Kidney (tissue), 14 donors: Measurements from ENCODE around the gene HES4. TPM values are rescaled to one million over a fixed set of nuclear protein-coding genes. Genes with fewer than 3 reads are reported as not detected.

Experiments
- DNase-seq, 5 donors: peaks; one replicate each; pipeline ENCODE4 v3.0.0-alpha.2; 2013 to 2020
- FAIRE-seq: peaks from 2 replicates; lab custom pipeline; 2012; peaks lifted over from hg19 to GRCh38; lab: Jason Lieb, UNC
- H3K27ac ChIP-seq, 2 donors: one replicate each; pipeline ENCODE4 v1.7.0; 2013; ENCODE audit warnings: low read depth in 2 of 2, low read length in 2 of 2, inconsistent platforms in 1 of 2
- H3K27me3 ChIP-seq: one replicate; pipeline ENCODE4 v1.7.1; 2013; ENCODE audit warnings: low read length, inconsistent platforms; ENCODE audit not compliant: control insufficient read depth, insufficient read depth
- H3K36me3 ChIP-seq, 3 donors: one replicate each; pipeline versions ENCODE4 v1.7.0 to v1.7.1; 2013; ENCODE audit warnings: low read length in 3 of 3, control low read depth in 1 of 3, inconsistent platforms in 1 of 3; ENCODE audit not compliant: insufficient read depth in 3 of 3, control insufficient read depth in 2 of 3
- H3K4me1 ChIP-seq, 3 donors: one replicate each; pipeline versions ENCODE4 v1.7.0 to v1.7.1; 2013; ENCODE audit warnings: low read length in 3 of 3, inconsistent platforms in 1 of 3, low read depth in 1 of 3; ENCODE audit not compliant: control insufficient read depth in 2 of 3, insufficient read depth in 2 of 3
- H3K4me3 ChIP-seq, 3 donors: one replicate each; pipeline versions ENCODE4 v1.7.0 to v1.8.1; 2013; ENCODE audit warnings: low read length in 3 of 3, control low read depth in 1 of 3, inconsistent platforms in 1 of 3
- H3K9ac ChIP-seq, 3 donors: one replicate each; pipeline versions ENCODE4 v1.7.0 to v1.7.1; 2013; ENCODE audit warnings: low read length in 3 of 3, control low read depth in 1 of 3, inconsistent platforms in 1 of 3
- H3K9me3 ChIP-seq, 3 donors: one replicate each; pipeline versions ENCODE4 v1.7.0 to v1.7.1; 2013; ENCODE audit warnings: low read length in 3 of 3, control low read depth in 1 of 3, inconsistent platforms in 1 of 3; ENCODE audit not compliant: control insufficient read depth in 2 of 3, insufficient read depth in 1 of 3
- CTCF ChIP-seq: IDR thresholded peaks from 3 replicates; pipeline ENCODE4 v1.5.1; 2012; ENCODE audit warnings: mild to moderate bottlenecking, moderate library complexity, borderline replicate concordance; ENCODE audit not compliant: insufficient read depth; ENCODE audit errors: extremely low read depth
- intact Hi-C: fragments of 100-400 bp; cut with DNase I; formaldehyde crosslinking; loops from one replicate; pipeline ENCODE4 v1.11.1; 2022
- polyA plus RNA-seq: library from polyadenylated mRNA; stranded (reverse); fragments of 350-450 nt; fragmentation: Illumina TruSeq; extraction: RNeasy Lipid Tissue Mini Kit (QIAGEN cat#74804); gene quantifications from one replicate; pipeline ENCODE4 v1.2.3, GENCODE V29; 2014; ENCODE audit warnings: low read depth, low replicate concordance; ENCODE audit not compliant: insufficient read depth
- total RNA-seq: library from RNA; stranded (reverse); fragmentation: NEBNext Ultra II Directional; extraction: Animal tissue kit (Norgen Biotek cat#: 25700); gene quantifications from one replicate; pipeline ENCODE4 v1.2.1, GENCODE V29; 2021
- donor health status: control.
- donor health status: control.
- donor health status: control.
- donor health status: control.
- donor health status: control.
- donor health status: DM: yes; HTN: yes; CAD: no.
- donor health status: Normal renal cell carcinoma (clear cell type).

The HES4 gene
- total and polyA plus RNA-seq, 2 donors from 2014 or later, result 15.8 to 32.0 TPM

- no peak for DNase-seq
- Histone ChIP-seq H3K36me3 (no peaks in the 10 kb centered on the region), H3K4me3 (no peak overlapping the region), H3K4me1 (peaks cover 0 to 8% (median 0%) of the 10 kb centered on the region in 3 donors), H3K27me3 (peaks cover 7% of the 10 kb centered on the region), H3K27ac (no peak overlapping the region), H3K9ac (no peak overlapping the region), H3K9me3 (no peaks in the 10 kb centered on the region)
- TF ChIP-seq CTCF, result no peak
- intact Hi-C loops, result no loop called here
- no peak for FAIRE-seq
Observed at GRCh38 chr1:974293-974640, 25.6 kb downstream of the HES4 start.

- no peak overlapping the region for H3K9ac ChIP-seq
- no peaks in the 10 kb centered on the region for H3K9me3 ChIP-seq
- intact Hi-C loops, result no loop called here
- DNase-seq (no peak), FAIRE-seq (no peak)
- peaks cover 0 to 8% (median 0%) of the 10 kb centered on the region in 3 donors for H3K4me1 ChIP-seq
- TF ChIP-seq CTCF, result no peak
- H3K4me3 ChIP-seq, result no peak overlapping the region
- no peak overlapping the region for H3K27ac ChIP-seq
- H3K36me3 ChIP-seq, result no peaks in the 10 kb centered on the region
- peaks cover 9% of the 10 kb centered on the region for H3K27me3 ChIP-seq
Observed at GRCh38 chr1:973459-974292, 26.2 kb downstream of the HES4 start.

GRCh38 chr1:972726-973458 is 27.0 kb downstream of the HES4 start:
- no peak for DNase-seq
- peaks cover 0 to 8% (median 0%) of the 10 kb centered on the region in 3 donors for H3K4me1 ChIP-seq
- peaks cover 9% of the 10 kb centered on the region for H3K27me3 ChIP-seq
- no peaks in the 10 kb centered on the region for H3K9me3 ChIP-seq
- no peak overlapping the region for H3K27ac ChIP-seq
- no peaks in the 10 kb centered on the region for H3K36me3 ChIP-seq
- intact Hi-C loops, result no loop called here
- H3K4me3 ChIP-seq, result no peak overlapping the region
- H3K9ac ChIP-seq, result no peak overlapping the region
- no peak for TF ChIP-seq CTCF
- no peak for FAIRE-seq
